K562 (cell line): ENCODE results near the gene RUSC1. TPM values are rescaled to one million over a fixed set of nuclear protein-coding genes. Genes with fewer than 3 reads are reported as not detected.

ENCODE experiments used
- ATAC-seq: fragments of 200-7000 bp; cut with Tn5 transposase; 3 replicates; pipeline ENCODE4 v1.9.1; 2020; ENCODE audit warnings: moderate library complexity
- BruUV-seq: library from RNA; stranded (reverse); fragments of 400-500 nt; replicated peaks from 2 replicates; lab custom pipeline; 2021; lab: Mats Ljungman, UMichigan
- CTCF ChIA-PET: fragments of 300-600 bp; formaldehyde crosslinking; extraction: SDS; loops from one replicate; lab custom pipeline; 2021; ENCODE audit warnings: low intra/inter-chr PET ratio; lab: Yijun Ruan, JAX
- POLR2A ChIA-PET: fragments of 300-600, 350-650 bp; sonication (Branson Sonifier 250); formaldehyde crosslinking; extraction: SDS; loops from one replicate; lab custom pipeline; 2021; ENCODE audit warnings: antibody characterized with exemption, inconsistent platforms; lab: Yijun Ruan, JAX
- DNase-seq, 4 experiments: peaks; one replicate each; pipeline versions ENCODE4 v3.0.0 to v3.0.0-alpha.2; 2011 to 2018; ENCODE audit warnings: low spot score in 3 of 4, mixed read lengths in 3 of 4; ENCODE audit errors: extremely low read depth in 1 of 4
- FAIRE-seq: peaks from 2 replicates; lab custom pipeline; 2011; peaks lifted over from hg19 to GRCh38; lab: Jason Lieb, UNC
- H2AFZ ChIP-seq: 2 replicates; pipeline ENCODE4 v1.6.0; 2011; ENCODE audit warnings: low read depth, low read length, control low read depth, inconsistent platforms
- H3K27ac ChIP-seq: fragments of 200-600 bp; 3 replicates; pipeline ENCODE4 v1.8.0; 2011; ENCODE audit warnings: low read depth, mild to moderate bottlenecking, control low read depth, inconsistent platforms, low read length, moderate library complexity, mixed read lengths; ENCODE audit errors: extremely low read depth
- H3K27me3 ChIP-seq, 2 experiments: fragments of 300-600 bp in 1 of 2; 2 replicates in 1 of 2; 3 replicates in 1 of 2; pipeline versions ENCODE4 v1.6.0 to v1.8.0; 2011; ENCODE audit warnings: inconsistent platforms in 2 of 2, low read length in 2 of 2, mild to moderate bottlenecking in 1 of 2, mixed read lengths in 1 of 2, moderate library complexity in 1 of 2; ENCODE audit not compliant: control insufficient read depth in 2 of 2, insufficient read depth in 2 of 2
- H3K36me3 ChIP-seq: fragments of 300-600 bp; 3 replicates; pipeline ENCODE4 v1.8.0; 2011; ENCODE audit warnings: mild to moderate bottlenecking, low read length, inconsistent platforms; ENCODE audit not compliant: control insufficient read depth, insufficient read depth
- H3K4me1 ChIP-seq, 2 experiments: fragments of 200-600 bp in 1 of 2; replicated peaks in 1 of 2; 2 replicates in 1 of 2; 3 replicates in 1 of 2; pipeline versions ENCODE4 v1.5.1 to v1.8.0; 2011; ENCODE audit warnings: inconsistent platforms in 2 of 2, low read length in 2 of 2, mild to moderate bottlenecking in 1 of 2, mixed read lengths in 1 of 2, moderate library complexity in 1 of 2; ENCODE audit not compliant: control insufficient read depth in 2 of 2, insufficient read depth in 2 of 2
- H3K4me2 ChIP-seq: 2 replicates; pipeline ENCODE4 v1.6.1; 2011; ENCODE audit warnings: low read length, control low read depth, inconsistent platforms, mixed read lengths; ENCODE audit not compliant: insufficient read depth
- H3K4me3 ChIP-seq: fragments of 200-600 bp; sonication (generic), shearing (Covaris generic); 2 replicates; pipeline ENCODE4 v1.5.1; 2016; ENCODE audit warnings: control low read depth, inconsistent platforms
- H3K79me2 ChIP-seq: fragments of 200-600 bp; 3 replicates; pipeline ENCODE4 v1.8.0; 2011; ENCODE audit warnings: low read length, inconsistent platforms; ENCODE audit not compliant: control insufficient read depth, insufficient read depth
- H3K9ac ChIP-seq, 2 experiments: 2 replicates each; pipeline versions ENCODE4 v1.6.0 to v1.6.1; 2011; ENCODE audit warnings: low read depth in 2 of 2, low read length in 2 of 2, control low read depth in 1 of 2, inconsistent platforms in 1 of 2, mild to moderate bottlenecking in 1 of 2, mixed read lengths in 1 of 2; ENCODE audit not compliant: insufficient read depth in 1 of 2
- H3K9me1 ChIP-seq: one replicate; pipeline ENCODE4 v1.6.0; 2011; ENCODE audit warnings: inconsistent platforms, mild to moderate bottlenecking, low read length, moderate library complexity; ENCODE audit not compliant: control insufficient read depth, insufficient read depth
- H3K9me3 ChIP-seq: replicated peaks from 2 replicates; pipeline ENCODE4 v1.5.1; 2011; ENCODE audit warnings: low read depth, low read length, inconsistent platforms; ENCODE audit not compliant: control insufficient read depth, insufficient read depth
- H4K20me1 ChIP-seq: replicated peaks from 2 replicates; pipeline ENCODE4 v1.6.1; 2011; ENCODE audit warnings: low read length, inconsistent platforms, mixed read lengths; ENCODE audit not compliant: control insufficient read depth, insufficient read depth
- WHSC1 ChIP-seq: IDR thresholded peaks from one replicate; pipeline ENCODE4 v1.6.1; 2012; ENCODE audit warnings: low read length, control low read depth, inconsistent platforms
- WGBS: fragments of 100-300 bp; shearing (Covaris generic); methylation state at CpG from one replicate; pipeline ENCODE4 v1.1.6; 2016; ENCODE audit warnings: low coverage, mixed read lengths; ENCODE audit not compliant: insufficient coverage; ENCODE audit errors: missing lambda C conversion rate; 5-methylcytosine and 5-hydroxymethylcytosine counted together
- in situ Hi-C: fragments of 300-500 bp; cut with MboI; formaldehyde crosslinking; loops from 4 replicates; pipeline ENCODE4 v1.15.0; 2018; ENCODE audit warnings: inconsistent platforms, mixed read lengths
- intact Hi-C: fragments of 100-400 bp; cut with micrococcal nuclease; formaldehyde crosslinking; loops from 2 replicates; pipeline ENCODE4 v1.14.2; 2022
- polyA plus RNA-seq, 8 experiments: library from polyadenylated mRNA; depleted of rRNA in 4 of 8; stranded (reverse) in 5 of 8; unstranded in 3 of 8; fragments of >200 nt; fragmentation: Nextera tagmentation in 2 of 8; fragmentation: Illumina TruSeq in 1 of 8; extraction: Ambion mirVana in 2 of 8; extraction: Trizol in 1 of 8; gene quantifications; 2 replicates each; pipeline versions ENCODE4 v1.2.1 to v1.2.3, GENCODE V29; 2011 to 2014; ENCODE audit warnings: inconsistent platforms in 1 of 8, missing spikeins in 1 of 8
- total RNA-seq, 7 experiments: library from RNA; depleted of rRNA in 6 of 7; stranded (reverse); fragments of >200 nt in 6 of 7; fragmentation: Illumina TruSeq in 2 of 7; extraction: Trizol in 2 of 7; gene quantifications; 2 replicates each; pipeline versions ENCODE4 v1.2.1 to v1.2.3, GENCODE V29; 2011 to 2021; ENCODE audit warnings: low replicate concordance in 1 of 7

Gene RUSC1
- total and polyA plus RNA-seq, 9 of the 15 experiments (the other 6 are each of a cell fraction or from before 2014, with no cell fraction given): 5.7 to 68.3 (median 33.6) TPM

GRCh38 chr1:155278689-155279160, 42.0 kb upstream of the RUSC1 start:
- Histone ChIP-seq H3K9me3 (no peaks in the 10 kb centered on the region), H3K27me3 (no peaks in the 10 kb centered on the region), H3K27ac (no peak overlapping the region), H3K36me3 (peaks cover 4% of the 10 kb centered on the region; the same call in 2 of the 3 replicates), H3K4me2 (peak overlapping the region; percentile 80; the same call in 1 of the 2 replicates), H4K20me1 (no peaks in the 10 kb centered on the region), H3K9ac (peak overlapping the region in 1 of 2 experiments; percentile 68; a peak in 1 of 4 replicates), H3K4me3 (0 out of 2 replicates have a peak overlapping the region, but pooled peaks have one; percentile 57), H3K4me1 (peaks cover 18 to 43% of the 10 kb centered on the region in 2 experiments; a peak in 4 of 5 replicates), H3K9me1 (no peaks in the 10 kb centered on the region), H2AFZ (no peak overlapping the region), H3K79me2 (peaks cover 2% of the 10 kb centered on the region)
- ChIA-PET CTCF (interaction anchor here (0.6 to 1.1 kb wide), 2 partner anchors 28 to 37 kb away, joined by 4 to 5 read pairs; no protein-coding TSS in a partner anchor), POLR2A (interaction anchor here (0.6 to 1.0 kb wide), 4 partner anchors 17 to 94 kb away, joined by 3 read pairs; partner anchors contain the start of gene SCAMP3)
- no peak for ATAC-seq
- in situ Hi-C loops (no loop called here), intact Hi-C loops (no loop called here)
- TSS peak; percentile 43 for BruUV-seq
- DNase-seq: no peak
- WGBS: 33% methylated on average over 10 of the region's 10 CpGs
- no peak for FAIRE-seq
- no peak for TF ChIP-seq WHSC1

GRCh38 chr1:155279268-155279667, 41.4 kb upstream of the RUSC1 start:
- WGBS: 56% methylated on average over 2 of the region's 2 CpGs
- H3K4me1 ChIP-seq: peaks cover 18 to 41% of the 10 kb centered on the region in 2 experiments; a peak in 4 of 5 replicates
- in situ Hi-C loops: no loop called here
- DNase-seq (no peak), FAIRE-seq (no peak), ATAC-seq (no peak)
- H3K79me2 ChIP-seq: no peaks in the 10 kb centered on the region; the same call in 2 of the 3 replicates
- no peaks in the 10 kb centered on the region for H3K9me3 ChIP-seq
- no peak overlapping the region for H3K4me2 ChIP-seq
- H3K9me1 ChIP-seq: no peaks in the 10 kb centered on the region
- H3K4me3 ChIP-seq: no peak overlapping the region
- CTCF ChIA-PET: interaction anchor here (0.6 kb wide), 1 partner anchor 37 kb away, joined by 4 read pairs; no protein-coding TSS in a partner anchor
- H4K20me1 ChIP-seq: no peaks in the 10 kb centered on the region
- no peak overlapping the region for H3K27ac ChIP-seq
- H2AFZ ChIP-seq: no peak overlapping the region
- no TSS peak for BruUV-seq
- peak overlapping the region in 1 of 2 experiments; percentile 70; a peak in 1 of 4 replicates for H3K9ac ChIP-seq
- intact Hi-C loops: no loop called here
- H3K36me3 ChIP-seq: peaks cover 10% of the 10 kb centered on the region; the same call in 2 of the 3 replicates
- no peaks in the 10 kb centered on the region for H3K27me3 ChIP-seq
- TF ChIP-seq WHSC1: no peak
- TF ChIP-seq, all 486 proteins: peak for 0
- POLR2A ChIA-PET: no interaction called here
